Measurements from ENCODE around the gene KIF4A.

KIF4A gene

GRCh38 chrX:70421618-70422017, 131.7 kb downstream of the KIF4A start:
- Mint-ChIP-seq H3K4me1 (no peaks in the 10 kb centered on the region), H3K9me3 (no peaks in the 10 kb centered on the region), H3K27ac (no peak overlapping the region), H3K27me3 (peaks cover 1% of the 10 kb centered on the region), H3K4me3 (no peak overlapping the region), H3K36me3 (no peaks in the 10 kb centered on the region)

GRCh38 chrX:70422851-70423341, 133.0 kb downstream of the KIF4A start, which contains the start of gene GDPD2:
Gene GDPD2, plus strand, starts transcription at chrX:70423314. Its CDS starts 1,671 bp downstream, at chrX:70424985.
- H3K9me3 Mint-ChIP-seq = no peaks in the 10 kb centered on the region
- peaks cover 1% of the 10 kb centered on the region for H3K27me3 Mint-ChIP-seq
- no peaks in the 10 kb centered on the region for H3K36me3 Mint-ChIP-seq

GRCh38 chrX:70423936-70424675, 134.2 kb downstream of the KIF4A start:
- Mint-ChIP-seq H3K9me3 (no peaks in the 10 kb centered on the region), H3K36me3 (no peaks in the 10 kb centered on the region), H3K27me3 (peaks cover 1% of the 10 kb centered on the region), H3K27ac (no peak overlapping the region), H3K4me3 (no peak overlapping the region), H3K4me1 (no peaks in the 10 kb centered on the region)

More at GRCh38 chrX:70422851-70423341, 133.0 kb downstream of the KIF4A start, which contains the start of gene GDPD2:
- Mint-ChIP-seq H3K27ac (no peak within 1 kb of the TSS), H3K4me3 (no peak within 1 kb of the TSS), H3K4me1 (no peaks in the 10 kb centered on the region)

GRCh38 chrX:70424801-70425200, 134.9 kb downstream of the KIF4A start:
- H3K27ac Mint-ChIP-seq = no peak overlapping the region
- no peaks in the 10 kb centered on the region for H3K4me1 Mint-ChIP-seq
- no peaks in the 10 kb centered on the region for H3K36me3 Mint-ChIP-seq
- peaks cover 1% of the 10 kb centered on the region for H3K27me3 Mint-ChIP-seq
- H3K4me3 Mint-ChIP-seq = no peak overlapping the region
- H3K9me3 Mint-ChIP-seq = no peaks in the 10 kb centered on the region

- Mint-ChIP-seq H3K4me3 (no peak overlapping the region), H3K27ac (no peak overlapping the region), H3K27me3 (peaks cover 1% of the 10 kb centered on the region), H3K36me3 (no peaks in the 10 kb centered on the region), H3K9me3 (no peaks in the 10 kb centered on the region), H3K4me1 (no peaks in the 10 kb centered on the region)
Measured at GRCh38 chrX:70426286-70427278, 136.7 kb downstream of the KIF4A start.

GRCh38 chrX:70427365-70427764, 137.5 kb downstream of the KIF4A start:
- H3K36me3 Mint-ChIP-seq = no peaks in the 10 kb centered on the region
- no peaks in the 10 kb centered on the region for H3K4me1 Mint-ChIP-seq
- no peak overlapping the region for H3K4me3 Mint-ChIP-seq
- H3K27me3 Mint-ChIP-seq = peaks cover 1% of the 10 kb centered on the region
- H3K27ac Mint-ChIP-seq = no peak overlapping the region
- H3K9me3 Mint-ChIP-seq = no peaks in the 10 kb centered on the region

- H3K4me1 Mint-ChIP-seq = no peaks in the 10 kb centered on the region
- H3K27me3 Mint-ChIP-seq = no peaks in the 10 kb centered on the region
- no peaks in the 10 kb centered on the region for H3K9me3 Mint-ChIP-seq
- no peak overlapping the region for H3K4me3 Mint-ChIP-seq
- H3K27ac Mint-ChIP-seq = no peak overlapping the region
- no peaks in the 10 kb centered on the region for H3K36me3 Mint-ChIP-seq
Measured at GRCh38 chrX:70429759-70430158, 139.9 kb downstream of the KIF4A start.

GRCh38 chrX:70432936-70433847, 143.3 kb downstream of the KIF4A start:
- Mint-ChIP-seq H3K4me1 (no peaks in the 10 kb centered on the region), H3K9me3 (no peaks in the 10 kb centered on the region), H3K27ac (no peak overlapping the region), H3K4me3 (peak overlapping the region; percentile 92), H3K27me3 (peaks cover 3% of the 10 kb centered on the region), H3K36me3 (no peaks in the 10 kb centered on the region)

GRCh38 chrX:70433848-70434351, 144.0 kb downstream of the KIF4A start:
- H3K27ac Mint-ChIP-seq = no peak overlapping the region
- no peaks in the 10 kb centered on the region for H3K9me3 Mint-ChIP-seq
- peak overlapping the region; percentile 92 for H3K4me3 Mint-ChIP-seq
- H3K4me1 Mint-ChIP-seq = no peaks in the 10 kb centered on the region
- H3K36me3 Mint-ChIP-seq = no peaks in the 10 kb centered on the region
- H3K27me3 Mint-ChIP-seq = peaks cover 3% of the 10 kb centered on the region

GRCh38 chrX:70434352-70434866, 144.5 kb downstream of the KIF4A start:
- Mint-ChIP-seq H3K4me3 (peak overlapping the region; percentile 92), H3K27me3 (peaks cover 3% of the 10 kb centered on the region), H3K36me3 (no peaks in the 10 kb centered on the region), H3K4me1 (no peaks in the 10 kb centered on the region), H3K27ac (peak overlapping the region; percentile 30), H3K9me3 (no peaks in the 10 kb centered on the region)

- no peaks in the 10 kb centered on the region for H3K9me3 Mint-ChIP-seq
- H3K27me3 Mint-ChIP-seq = peaks cover 3% of the 10 kb centered on the region
- H3K27ac Mint-ChIP-seq = peak overlapping the region; percentile 30
- H3K4me1 Mint-ChIP-seq = no peaks in the 10 kb centered on the region
- H3K36me3 Mint-ChIP-seq = no peaks in the 10 kb centered on the region
- H3K4me3 Mint-ChIP-seq = peak overlapping the region; percentile 84
Measured at GRCh38 chrX:70434914-70435586, 145.1 kb downstream of the KIF4A start.

- Mint-ChIP-seq H3K4me3 (no peak overlapping the region), H3K9me3 (no peaks in the 10 kb centered on the region), H3K27me3 (peaks cover 5% of the 10 kb centered on the region), H3K36me3 (no peaks in the 10 kb centered on the region), H3K4me1 (no peaks in the 10 kb centered on the region), H3K27ac (no peak overlapping the region)
Measured at GRCh38 chrX:70436343-70436742, 146.4 kb downstream of the KIF4A start.

- H3K4me1 Mint-ChIP-seq = no peaks in the 10 kb centered on the region
- H3K27me3 Mint-ChIP-seq = peaks cover 12% of the 10 kb centered on the region
- H3K36me3 Mint-ChIP-seq = no peaks in the 10 kb centered on the region
- H3K4me3 Mint-ChIP-seq = no peak overlapping the region
- H3K9me3 Mint-ChIP-seq = no peaks in the 10 kb centered on the region
- H3K27ac Mint-ChIP-seq = no peak overlapping the region
Measured at GRCh38 chrX:70437011-70437410, 147.1 kb downstream of the KIF4A start.

Measured in activated naive CD4-positive, alpha-beta T cell treated with anti-CD3 and anti-CD28 coated beads, Interleukin-2, amount 50 U/mL, for 24 hours (primary cell).